Stimulated activated naive CD4-positive, alpha-beta T cell (primary cell): ENCODE results near the gene CELSR3.

ENCODE experiments used
- DNase-seq, 6 experiments: peaks; one replicate each; lab custom pipeline; 2025; lab: John Stamatoyannopoulos, UW

The CELSR3 gene

DNA sequence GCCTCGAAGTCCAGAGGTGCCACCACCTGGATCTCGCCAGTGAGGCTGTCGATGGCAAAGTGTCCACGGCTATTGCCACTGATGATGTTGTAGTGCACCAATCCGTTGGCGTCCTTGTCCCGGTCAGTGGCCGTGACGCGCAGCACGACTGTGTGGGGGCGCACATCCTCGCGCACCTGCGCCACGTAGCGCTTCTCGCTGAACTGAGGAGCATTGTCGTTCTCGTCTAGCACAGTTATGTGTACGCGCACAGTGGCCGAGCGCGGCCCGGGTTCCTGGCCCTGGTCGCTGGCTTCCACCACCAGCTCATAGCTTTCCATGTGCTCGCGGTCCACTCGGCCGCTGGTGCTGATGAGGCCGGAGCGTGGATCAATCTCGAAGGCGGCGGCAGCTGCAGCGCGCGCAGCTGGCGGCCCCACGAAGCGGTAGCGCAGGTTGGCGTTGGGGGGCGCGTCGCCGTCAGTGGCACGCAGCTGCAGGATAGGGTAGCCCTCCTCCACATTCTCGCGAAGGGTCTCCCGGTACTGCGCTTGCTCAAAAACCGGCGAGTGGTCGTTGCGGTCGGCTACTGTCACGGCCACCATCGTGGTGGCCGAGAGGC lies 1.8 kb downstream of the CELSR3 start:
- DNase-seq, result no peak

DNA sequence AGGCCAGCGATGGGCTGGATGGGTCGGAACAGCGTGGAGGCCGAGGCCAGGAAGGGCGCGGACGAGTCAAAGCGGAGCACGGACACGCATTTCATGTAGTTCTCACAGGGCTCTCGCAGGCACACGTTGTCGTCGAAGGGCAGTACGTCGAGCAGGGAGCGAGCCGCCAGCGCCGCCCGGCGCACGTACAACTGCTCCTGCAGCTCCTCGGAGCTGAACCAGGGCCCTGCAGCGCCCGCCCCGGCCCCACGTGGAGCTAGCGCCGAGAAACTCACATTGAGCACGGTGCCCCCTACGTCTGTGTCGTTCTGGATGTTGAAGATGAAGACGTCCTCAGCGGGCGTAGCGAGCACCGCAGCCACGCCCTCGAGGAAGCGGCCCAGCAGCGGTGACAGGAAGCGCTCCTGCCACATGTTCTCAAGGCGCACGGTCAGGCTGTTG lies 5.8 kb downstream of the CELSR3 start:
- peak in 4 of 6 experiments; percentile 15 to 42 (median 24) for DNase-seq

DNA sequence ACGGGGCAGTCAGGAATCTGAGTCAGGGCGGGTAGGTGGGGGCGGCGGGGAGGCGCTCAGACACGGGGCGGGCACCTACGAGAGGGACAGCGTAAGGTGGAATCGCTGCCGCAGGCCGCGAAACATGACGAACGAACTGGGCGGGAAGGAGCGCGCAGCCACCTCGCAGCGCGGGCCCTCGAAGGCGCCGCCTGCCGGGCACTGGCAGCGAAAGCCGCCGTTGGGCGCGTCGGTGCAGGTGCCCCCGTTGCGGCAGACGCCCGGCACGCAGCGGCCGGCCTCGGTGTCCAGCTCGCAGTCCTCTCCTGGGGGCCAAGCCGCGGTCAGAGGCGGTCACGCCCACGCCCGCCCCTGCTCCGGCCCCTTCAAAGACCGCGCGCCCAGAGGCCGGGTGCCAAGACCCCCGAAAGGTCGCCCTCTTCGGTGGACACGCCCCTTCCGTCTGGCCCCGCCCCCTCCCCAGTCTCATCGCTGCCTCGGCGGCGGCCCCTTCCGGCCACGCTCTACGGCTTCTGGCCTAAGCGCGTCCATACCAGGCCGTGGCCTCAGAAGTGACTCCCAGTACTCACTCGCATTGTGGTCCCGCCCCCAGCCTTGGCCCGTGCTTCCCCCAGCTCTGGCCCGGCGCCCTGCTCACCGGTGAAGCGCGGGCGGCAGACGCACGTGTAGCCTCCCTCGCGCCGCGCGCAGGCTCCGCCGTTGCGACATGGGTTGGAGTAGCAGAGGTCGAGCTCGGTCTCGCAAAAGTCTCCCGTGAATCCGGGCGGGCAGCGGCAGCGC lies 6.4 kb downstream of the CELSR3 start:
- peak; percentile 69 to 93 (median 82) for DNase-seq

GRCh38 chr3:48655606-48656005 lies 7.1 kb downstream of the CELSR3 start:
- DNase-seq, result peak in 5 of 6 experiments; percentile 29 to 66 (median 54)

DNA sequence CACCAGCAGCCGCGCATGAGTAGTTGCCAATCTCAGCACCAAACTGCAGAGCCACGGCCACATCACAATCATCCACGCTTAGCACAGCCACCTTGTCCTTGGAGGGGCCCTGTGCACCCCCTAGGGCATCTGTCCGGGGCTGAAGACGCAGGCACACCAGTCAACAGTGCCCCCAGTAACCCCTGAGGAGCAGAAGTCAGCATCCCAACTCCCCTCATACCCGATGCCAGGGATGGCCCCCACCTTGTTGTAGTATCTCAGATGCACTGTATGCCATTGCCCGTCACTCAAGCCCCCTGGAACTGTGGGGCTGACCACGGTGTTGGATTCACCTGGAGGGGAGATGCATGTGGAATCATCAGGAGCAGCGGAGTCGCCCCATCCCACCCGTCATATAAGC lies 7.6 kb downstream of the CELSR3 start:
- no peak for DNase-seq

GRCh38 chr3:48652923-48653715 lies 9.6 kb downstream of the CELSR3 start:
- no peak for DNase-seq

GRCh38 chr3:48651771-48652170 lies 10.9 kb downstream of the CELSR3 start:
- DNase-seq, result no peak

- no peak for DNase-seq
These were observed 12.0 kb downstream of the CELSR3 start for GRCh38 chr3:48650723-48651122.

GRCh38 chr3:48648188-48648850 lies 14.4 kb downstream of the CELSR3 start:
- no peak for DNase-seq

DNA sequence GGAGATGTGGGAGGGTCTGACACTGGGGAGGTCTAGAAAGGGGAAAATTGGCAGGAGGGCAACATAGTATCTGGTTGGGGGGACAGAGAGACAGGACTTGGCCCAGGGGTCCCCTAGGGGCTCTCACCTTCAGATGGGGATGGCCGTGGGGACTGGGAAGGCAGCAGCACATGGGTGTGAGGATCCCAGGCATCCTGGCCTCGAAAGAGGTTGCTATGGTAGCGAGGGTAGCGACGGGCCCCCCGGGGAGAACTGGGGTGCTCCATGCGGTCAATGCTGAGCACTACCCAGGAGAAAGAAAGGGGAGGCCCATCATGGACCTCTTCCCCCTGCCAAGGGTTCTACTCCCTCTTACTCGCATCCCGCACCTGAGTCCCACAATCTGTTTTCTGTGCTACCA lies 15.0 kb downstream of the CELSR3 start:
- no peak for DNase-seq

- no peak for DNase-seq
These were observed 17.6 kb downstream of the CELSR3 start for GRCh38 chr3:48644898-48645760.

DNA sequence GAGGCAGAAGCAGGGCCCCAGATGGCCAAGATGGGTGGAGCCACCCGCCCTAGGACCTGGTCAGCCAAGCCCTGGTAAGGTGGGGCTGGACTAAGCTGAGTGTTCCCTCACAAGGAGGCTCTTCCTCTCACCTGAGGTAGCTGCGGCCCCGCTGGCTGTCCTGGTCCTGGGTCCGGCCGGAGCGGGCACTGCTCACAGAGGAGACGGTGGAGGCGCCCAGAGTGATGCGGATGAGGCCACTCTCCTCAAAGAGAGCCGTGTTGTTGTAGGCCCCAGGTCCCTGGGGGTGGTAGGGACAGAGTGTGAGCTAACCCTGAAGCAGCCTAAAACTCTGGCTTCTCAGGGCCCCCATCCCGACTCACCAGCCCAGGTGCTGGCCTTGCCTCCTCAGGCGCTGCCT lies 20.1 kb downstream of the CELSR3 start:
- no peak for DNase-seq

DNA sequence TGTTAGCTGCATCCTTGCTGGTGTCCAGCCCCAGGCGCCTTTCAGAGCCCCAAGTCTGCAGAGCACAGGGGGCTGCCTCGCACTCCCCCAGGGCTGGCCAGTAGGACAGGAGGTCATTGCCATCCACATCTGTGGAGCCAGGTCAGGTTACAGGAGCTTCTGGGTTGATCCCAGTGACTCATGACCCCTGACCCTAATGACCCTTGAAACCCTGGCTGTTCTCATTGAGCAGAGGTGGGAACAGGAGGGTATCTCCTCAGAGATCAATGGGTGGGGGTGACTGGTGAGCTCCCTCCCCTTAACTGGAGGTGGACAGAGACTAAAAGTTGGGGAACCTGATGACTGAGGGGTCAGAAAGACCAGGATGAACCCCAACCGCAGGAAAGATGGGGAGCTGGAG lies 21.3 kb downstream of the CELSR3 start:
- no peak for DNase-seq

GRCh38 chr3:48639944-48640606 lies 22.6 kb downstream of the CELSR3 start:
- DNase-seq, result no peak

- no peak for DNase-seq
These were observed 25.4 kb downstream of the CELSR3 start for GRCh38 chr3:48637305-48637704.

DNA sequence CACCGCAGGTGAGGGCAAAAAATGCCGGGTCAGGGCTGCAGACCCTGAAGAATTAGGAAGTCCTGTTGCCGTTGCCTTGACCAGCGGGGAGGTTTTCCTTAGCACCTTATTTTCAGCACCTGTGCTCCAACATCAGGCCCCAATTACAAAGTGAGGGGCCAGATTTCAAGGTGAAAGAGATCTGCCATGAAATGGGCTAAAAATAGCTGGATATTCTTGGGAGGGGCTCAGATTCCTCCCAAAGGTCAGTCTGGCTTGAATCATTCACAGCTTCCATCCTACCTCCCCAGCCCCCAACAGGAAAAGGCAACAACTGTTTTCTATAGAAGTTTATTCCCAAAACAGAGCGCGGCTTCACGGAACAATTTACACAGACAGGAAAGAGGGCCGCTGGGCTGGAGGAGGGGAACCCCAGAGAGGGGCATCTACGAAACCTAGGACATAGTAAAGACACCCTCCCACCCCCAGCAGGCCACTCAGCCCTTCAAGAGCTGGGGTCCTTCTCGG lies 26.5 kb downstream of the CELSR3 start:
- no peak for DNase-seq

DNA sequence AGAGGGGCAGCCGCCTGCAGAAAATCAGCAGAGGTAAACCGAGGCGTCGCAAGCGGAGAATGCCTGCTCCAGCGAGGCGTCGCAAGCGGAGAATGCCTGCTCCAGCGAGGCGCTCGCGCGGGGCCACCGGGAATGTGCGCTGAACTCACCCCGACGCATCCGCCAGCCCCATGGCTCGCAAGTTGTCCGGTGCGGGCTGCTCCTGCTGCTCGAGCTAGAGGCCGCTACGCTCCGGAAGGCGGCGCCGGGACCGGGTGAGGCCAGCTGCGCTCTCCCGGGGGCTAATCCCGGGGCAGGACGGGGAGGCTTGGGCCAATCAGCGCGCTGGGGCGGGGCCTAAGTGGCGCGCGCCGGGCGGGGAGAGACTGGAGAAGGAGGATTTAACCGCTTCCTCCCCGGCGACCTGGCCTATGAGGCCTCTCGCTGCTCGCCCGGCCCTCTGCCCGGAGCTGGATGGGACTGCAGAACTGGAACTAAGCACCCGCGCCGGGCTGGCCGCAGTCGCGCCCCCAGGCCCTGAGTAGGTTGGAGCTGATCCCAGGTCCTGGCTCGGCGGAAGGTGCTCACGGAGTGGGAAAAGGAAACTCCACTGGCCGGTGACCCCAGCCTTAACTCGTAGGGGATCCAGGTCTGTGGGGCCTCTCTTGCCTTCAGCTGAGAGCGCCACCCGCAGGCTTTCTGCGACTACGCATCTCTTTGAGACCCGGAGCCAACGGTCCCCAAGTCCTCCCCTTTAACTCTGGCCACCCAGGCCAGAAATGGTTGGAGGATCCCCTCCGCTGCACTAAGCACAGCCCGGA lies 27.3 kb downstream of the CELSR3 start, which contains the start of gene SLC26A6:
TSS of gene SLC26A6 (minus strand) at position 240 of the 800 bp plus-strand sequence. CDS start at position 172, 68 bp downstream.
- peak; percentile 79 to 92 (median 84) for DNase-seq

GRCh38 chr3:48634661-48635221 lies 27.9 kb downstream of the CELSR3 start:
- DNase-seq, result peak in 3 of 6 experiments; percentile 36 to 42 (median 37)

GRCh38 chr3:48633743-48634142 lies 28.9 kb downstream of the CELSR3 start:
- DNase-seq, result no peak
